GM12878 (cell line): ENCODE measurements around the gene CPSF3.

Experiments
- ASH2L ChIP-seq: fragments of 300-600, 200-600 bp; sonication (generic); IDR thresholded peaks from 2 replicates; pipeline ENCODE4 v1.6.1; 2017; ENCODE audit warnings: low read depth, mild to moderate bottlenecking, borderline replicate concordance
- BACH1 ChIP-seq: fragments of 450-650 bp; IDR thresholded peaks from 2 replicates; pipeline ENCODE4 v1.6.1; 2017; ENCODE audit warnings: mild to moderate bottlenecking, borderline replicate concordance
- CEBPZ ChIP-seq: fragments of 150-350 bp; IDR thresholded peaks from 2 replicates; pipeline ENCODE4 v1.6.1; 2016; ENCODE audit warnings: low read depth, low read length
- CTCF ChIP-seq, 3 experiments: IDR thresholded peaks in 2 of 3; conservative IDR thresholded peaks in 1 of 3; 2 replicates each; pipeline ENCODE4 v1.5.1; 2011; ENCODE audit warnings: low read depth in 3 of 3, low read length in 3 of 3, mild to moderate bottlenecking in 3 of 3, control low read depth in 2 of 3, moderate library complexity in 2 of 3, inconsistent platforms in 1 of 3, mixed read lengths in 1 of 3; ENCODE audit not compliant: control insufficient read depth in 2 of 3, insufficient read depth in 1 of 3; ENCODE audit errors: extremely low read depth in 1 of 3
- ELK1 ChIP-seq: IDR thresholded peaks from 2 replicates; pipeline ENCODE4 v1.6.1; 2012; ENCODE audit warnings: low read depth, low read length, improper control_type of control experiment
- JUNB ChIP-seq: IDR thresholded peaks from 2 replicates; pipeline ENCODE4 v1.6.1; 2016; ENCODE audit warnings: antibody characterized with exemption, mild to moderate bottlenecking
- MAX ChIP-seq: IDR thresholded peaks from 2 replicates; pipeline ENCODE4 v1.6.1; 2012; ENCODE audit warnings: low read depth, low read length, improper control_type of control experiment
- MXI1 ChIP-seq: fragments of 150-350 bp; IDR thresholded peaks from 2 replicates; pipeline ENCODE4 v1.6.1; 2011; ENCODE audit warnings: low read depth, mild to moderate bottlenecking, inconsistent platforms, low read length, improper control_type of control experiment
- NR2C2 ChIP-seq: IDR thresholded peaks from 2 replicates; pipeline ENCODE4 v1.6.1; 2011; ENCODE audit warnings: borderline replicate concordance, low read depth; ENCODE audit not compliant: control insufficient read depth, insufficient read length
- NRF1 ChIP-seq: conservative IDR thresholded peaks from 2 replicates; pipeline ENCODE4 v1.6.1; 2011; ENCODE audit warnings: mild to moderate bottlenecking, low read depth, low read length, improper control_type of control experiment
- POLR2AphosphoS5 ChIP-seq: IDR thresholded peaks from 2 replicates; pipeline ENCODE4 v1.6.1; 2011; ENCODE audit warnings: mild to moderate bottlenecking, low read length, inconsistent platforms
- SKIL ChIP-seq: fragments of 450-650 bp; IDR thresholded peaks from 2 replicates; pipeline ENCODE4 v1.6.1; 2017; ENCODE audit warnings: mild to moderate bottlenecking, low read depth, inconsistent platforms; ENCODE audit not compliant: poor library complexity, severe bottlenecking
- SRF ChIP-seq, 2 experiments: IDR thresholded peaks; 2 replicates each; pipeline ENCODE4 v1.6.1; 2011; ENCODE audit warnings: low read depth in 2 of 2, low read length in 2 of 2, mild to moderate bottlenecking in 1 of 2, moderate library complexity in 1 of 2
- ZNF384 ChIP-seq: IDR thresholded peaks from 2 replicates; pipeline ENCODE4 v1.6.1; 2012; ENCODE audit warnings: low read depth, mild to moderate bottlenecking, low read length, improper control_type of control experiment, borderline replicate concordance

- TF ChIP-seq CTCF (IDR thresholded peaks at IDR 0.05 in 2 of 3, conservative IDR thresholded peaks at IDR 0.05 in 1 of 3; ENCODE audit: control insufficient read depth in 2 of 3, extremely low read depth in 1 of 3, insufficient read depth in 1 of 3, low read depth in 3 of 3, low read length in 3 of 3) (no peak), MAX (no peak), JUNB (no peak), CEBPZ (no peak), ZNF384 (no peak), NR2C2 (no peak), NRF1 (no peak), ASH2L (no peak), POLR2AphosphoS5 (no peak), MXI1 (no peak), SKIL (no peak), ELK1 (no peak), BACH1 (no peak), SRF (IDR thresholded peaks at IDR 0.05; ENCODE audit: low read depth in 2 of 2, low read length in 2 of 2) (no peak)
Observed at GRCh38 chr2:9382604-9383235, 40.7 kb upstream of the CPSF3 start.
